Measurements from ENCODE around the gene SCAMP1.

GRCh38 chr5:78505860-78506259, 145.4 kb downstream of the SCAMP1 start:
- TF ChIP-seq, protein P1, sequence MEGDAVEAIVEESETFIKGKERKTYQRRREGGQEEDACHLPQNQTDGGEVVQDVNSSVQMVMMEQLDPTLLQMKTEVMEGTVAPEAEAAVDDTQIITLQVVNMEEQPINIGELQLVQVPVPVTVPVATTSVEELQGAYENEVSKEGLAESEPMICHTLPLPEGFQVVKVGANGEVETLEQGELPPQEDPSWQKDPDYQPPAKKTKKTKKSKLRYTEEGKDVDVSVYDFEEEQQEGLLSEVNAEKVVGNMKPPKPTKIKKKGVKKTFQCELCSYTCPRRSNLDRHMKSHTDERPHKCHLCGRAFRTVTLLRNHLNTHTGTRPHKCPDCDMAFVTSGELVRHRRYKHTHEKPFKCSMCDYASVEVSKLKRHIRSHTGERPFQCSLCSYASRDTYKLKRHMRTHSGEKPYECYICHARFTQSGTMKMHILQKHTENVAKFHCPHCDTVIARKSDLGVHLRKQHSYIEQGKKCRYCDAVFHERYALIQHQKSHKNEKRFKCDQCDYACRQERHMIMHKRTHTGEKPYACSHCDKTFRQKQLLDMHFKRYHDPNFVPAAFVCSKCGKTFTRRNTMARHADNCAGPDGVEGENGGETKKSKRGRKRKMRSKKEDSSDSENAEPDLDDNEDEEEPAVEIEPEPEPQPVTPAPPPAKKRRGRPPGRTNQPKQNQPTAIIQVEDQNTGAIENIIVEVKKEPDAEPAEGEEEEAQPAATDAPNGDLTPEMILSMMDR (conservative IDR thresholded peaks at IDR 0.05; ENCODE audit: low read length): no peak
- TF ChIP-seq EZH2phosphoT487 (IDR thresholded peaks at IDR 0.05; ENCODE audit: borderline replicate concordance, low read depth, low read length): no peak

All from OCI-LY7 (cell line).